CD4-positive, alpha-beta memory T cell (primary cell): ENCODE data around the gene COL21A1. TPM values are rescaled to one million over a fixed set of nuclear protein-coding genes. Genes with fewer than 3 reads are reported as not detected.

Experiments used
- CTCF ChIA-PET: fragments of 350-600 bp; sonication (Branson Sonifier 250); formaldehyde crosslinking; loops from one replicate; lab custom pipeline; 2021; ENCODE audit warnings: inconsistent platforms; ENCODE audit not compliant: partially characterized antibody; lab: Charles Lee
- POLR2A ChIA-PET: fragments of 350-600 bp; sonication (Branson Sonifier 250); formaldehyde crosslinking; loops from one replicate; lab custom pipeline; 2021; ENCODE audit not compliant: partially characterized antibody; lab: Charles Lee
- DNase-seq, 5 donors: peaks; one replicate each; pipeline versions ENCODE4 v3.0.0 to v3.0.0-alpha.2; 2020 to 2022; ENCODE audit warnings: mixed read lengths in 1 of 5
- H3K27ac ChIP-seq: one replicate; pipeline ENCODE4 v1.7.0; 2013; ENCODE audit warnings: low read depth, low read length
- H3K27me3 ChIP-seq: 2 replicates; pipeline ENCODE4 v1.7.0; 2013; ENCODE audit warnings: mild to moderate bottlenecking, low read length, moderate library complexity; ENCODE audit not compliant: insufficient read depth
- H3K36me3 ChIP-seq: 2 replicates; pipeline ENCODE4 v1.7.0; 2013; ENCODE audit warnings: mild to moderate bottlenecking, low read length, moderate library complexity; ENCODE audit not compliant: insufficient read depth
- H3K4me1 ChIP-seq: 2 replicates; pipeline ENCODE4 v1.7.0; 2013; ENCODE audit warnings: mild to moderate bottlenecking, low read length, moderate library complexity; ENCODE audit not compliant: insufficient read depth
- H3K4me3 ChIP-seq, 2 donors: one replicate each; pipeline ENCODE4 v1.7.0; 2013; ENCODE audit warnings: low read length in 2 of 2, mild to moderate bottlenecking in 1 of 2
- H3K9me3 ChIP-seq, 2 donors: one replicate each; pipeline ENCODE4 v1.7.0; 2013; ENCODE audit warnings: low read length in 2 of 2, control low read depth in 1 of 2; ENCODE audit not compliant: control insufficient read depth in 1 of 2
- H3K27ac Mint-ChIP-seq, 7 donors: one replicate each; pipeline ENCODE4 v1.8.0; 2020 to 2021; ENCODE audit warnings: mixed read lengths in 7 of 7, mild to moderate bottlenecking in 6 of 7, inconsistent platforms in 3 of 7, moderate library complexity in 3 of 7
- H3K27me3 Mint-ChIP-seq, 2 donors: one replicate each; pipeline ENCODE4 v1.8.0; 2020 to 2021; ENCODE audit warnings: mixed read lengths in 2 of 2
- H3K36me3 Mint-ChIP-seq, 2 donors: one replicate each; pipeline ENCODE4 v1.8.0; 2020 to 2021; ENCODE audit warnings: mixed read lengths in 2 of 2, inconsistent platforms in 1 of 2, mild to moderate bottlenecking in 1 of 2
- H3K4me1 Mint-ChIP-seq, 4 donors: one replicate each; pipeline ENCODE4 v1.8.0; 2020 to 2021; ENCODE audit warnings: mixed read lengths in 4 of 4, mild to moderate bottlenecking in 1 of 4
- H3K4me3 Mint-ChIP-seq, 8 donors: one replicate each; pipeline ENCODE4 v1.8.0; 2020 to 2021; ENCODE audit warnings: mixed read lengths in 8 of 8, mild to moderate bottlenecking in 7 of 8, moderate library complexity in 6 of 8, inconsistent platforms in 3 of 8
- H3K9me3 Mint-ChIP-seq, 8 donors: one replicate each; pipeline ENCODE4 v1.8.0; 2020 to 2021; ENCODE audit warnings: mixed read lengths in 8 of 8, mild to moderate bottlenecking in 5 of 8, inconsistent platforms in 3 of 8, moderate library complexity in 1 of 8
- intact Hi-C: fragments of 100-400 bp; cut with micrococcal nuclease; formaldehyde crosslinking; loops from one replicate; pipeline ENCODE4 v1.15.1; 2023
- polyA plus RNA-seq, 2 donors: library from polyadenylated mRNA; unstranded; fragments of 300-500 nt; fragmentation: Illumina TruSeq; gene quantifications; one replicate each; pipeline ENCODE4 v1.2.3, GENCODE V29; 2021
- total RNA-seq, 2 experiments: library from RNA; stranded (reverse); gene quantifications; one replicate each; pipeline ENCODE4 v1.2.3, GENCODE V29; 2021

COL21A1 gene
- total RNA-seq (not detected), polyA plus RNA-seq (not detected)

- ChIA-PET POLR2A (no interaction called here), CTCF (no interaction called here)
- H3K27ac Mint-ChIP-seq, result no peak within 1 kb of the TSS
- no peak within 1 kb of the TSS for H3K4me3 Mint-ChIP-seq
- H3K4me1 ChIP-seq, result no peaks in the 10 kb centered on the region
- DNase-seq, result no peak
- H3K9me3 Mint-ChIP-seq, result peaks cover 0 to 4% (median 0%) of the 10 kb centered on the region in 8 donors
- no peaks in the 10 kb centered on the region for H3K36me3 ChIP-seq
- no peaks in the 10 kb centered on the region for H3K9me3 ChIP-seq
- H3K27ac ChIP-seq, result no peak within 1 kb of the TSS
- no peaks in the 10 kb centered on the region for H3K36me3 Mint-ChIP-seq
- H3K4me1 Mint-ChIP-seq, result no peaks in the 10 kb centered on the region
- H3K27me3 Mint-ChIP-seq, result peaks cover 0 to 4% of the 10 kb centered on the region in 2 donors
- no peak within 1 kb of the TSS for H3K4me3 ChIP-seq
- intact Hi-C loops, result no loop called here
- H3K27me3 ChIP-seq, result no peaks in the 10 kb centered on the region
Observed at GRCh38 chr6:56246881-56247653, at the start of gene COL21A1. COL21A1 (minus strand) TSS chr6:56247580; CDS start chr6:56182618, 64,962 bp downstream.

GRCh38 chr6:56293781-56294180 is 46.4 kb upstream of the COL21A1 start:
- Histone ChIP-seq H3K4me3 (no peak overlapping the region), H3K36me3 (no peaks in the 10 kb centered on the region), H3K4me1 (no peaks in the 10 kb centered on the region), H3K27ac (no peak overlapping the region), H3K9me3 (no peaks in the 10 kb centered on the region), H3K27me3 (no peaks in the 10 kb centered on the region)
- Mint-ChIP-seq H3K27me3 (peaks cover 0 to 1% of the 10 kb centered on the region in 2 donors), H3K4me1 (no peaks in the 10 kb centered on the region), H3K4me3 (no peak overlapping the region), H3K36me3 (no peaks in the 10 kb centered on the region), H3K9me3 (peaks cover 0 to 3% (median 0%) of the 10 kb centered on the region in 8 donors), H3K27ac (no peak overlapping the region)
- CTCF ChIA-PET, result no interaction called here
- DNase-seq, result no peak
- POLR2A ChIA-PET, result no interaction called here
- intact Hi-C loops, result no loop called here

- ChIA-PET POLR2A (no interaction called here), CTCF (no interaction called here)
- H3K9me3 ChIP-seq, result no peaks in the 10 kb centered on the region
- no peak overlapping the region for H3K27ac ChIP-seq
- Mint-ChIP-seq H3K36me3 (no peaks in the 10 kb centered on the region), H3K27ac (no peak overlapping the region), H3K4me3 (no peak overlapping the region), H3K4me1 (no peaks in the 10 kb centered on the region), H3K27me3 (no peaks in the 10 kb centered on the region), H3K9me3 (peaks cover 0 to 2% (median 0%) of the 10 kb centered on the region in 8 donors)
- H3K27me3 ChIP-seq, result no peaks in the 10 kb centered on the region
- no peak for DNase-seq
- no peaks in the 10 kb centered on the region for H3K4me1 ChIP-seq
- no peaks in the 10 kb centered on the region for H3K36me3 ChIP-seq
- H3K4me3 ChIP-seq, result no peak overlapping the region
- intact Hi-C loops, result no loop called here
Observed at GRCh38 chr6:56292505-56293181, 45.3 kb upstream of the COL21A1 start.

- POLR2A ChIA-PET, result no interaction called here
- CTCF ChIA-PET, result no interaction called here
- intact Hi-C loops, result no loop called here
Observed at GRCh38 chr6:56291302-56291917, 44.0 kb upstream of the COL21A1 start.

GRCh38 chr6:56289721-56290120 is 42.3 kb upstream of the COL21A1 start:
- POLR2A ChIA-PET, result no interaction called here
- no peaks in the 10 kb centered on the region for H3K4me1 Mint-ChIP-seq
- Histone ChIP-seq H3K9me3 (no peaks in the 10 kb centered on the region), H3K27ac (no peak overlapping the region), H3K4me1 (no peaks in the 10 kb centered on the region), H3K4me3 (no peak overlapping the region), H3K36me3 (no peaks in the 10 kb centered on the region), H3K27me3 (no peaks in the 10 kb centered on the region)
- DNase-seq, result no peak
- H3K36me3 Mint-ChIP-seq, result no peaks in the 10 kb centered on the region
- H3K9me3 Mint-ChIP-seq, result peaks cover 0 to 2% (median 0%) of the 10 kb centered on the region in 8 donors
- CTCF ChIA-PET, result no interaction called here
- intact Hi-C loops, result no loop called here
- H3K27me3 Mint-ChIP-seq, result no peaks in the 10 kb centered on the region
- H3K27ac Mint-ChIP-seq, result no peak overlapping the region
- no peak overlapping the region for H3K4me3 Mint-ChIP-seq

More at GRCh38 chr6:56291302-56291917, 44.0 kb upstream of the COL21A1 start:
- Histone ChIP-seq H3K36me3 (no peaks in the 10 kb centered on the region), H3K4me1 (no peaks in the 10 kb centered on the region), H3K4me3 (no peak overlapping the region), H3K27me3 (no peaks in the 10 kb centered on the region), H3K9me3 (no peaks in the 10 kb centered on the region), H3K27ac (no peak overlapping the region)
- peaks cover 0 to 2% (median 0%) of the 10 kb centered on the region in 8 donors for H3K9me3 Mint-ChIP-seq
- no peak overlapping the region for H3K4me3 Mint-ChIP-seq
- no peaks in the 10 kb centered on the region for H3K4me1 Mint-ChIP-seq
- no peak overlapping the region for H3K27ac Mint-ChIP-seq
- no peak for DNase-seq
- no peaks in the 10 kb centered on the region for H3K27me3 Mint-ChIP-seq
- no peaks in the 10 kb centered on the region for H3K36me3 Mint-ChIP-seq

GRCh38 chr6:56288347-56288746 is 41.0 kb upstream of the COL21A1 start:
- CTCF ChIA-PET, result no interaction called here
- DNase-seq, result no peak
- no peaks in the 10 kb centered on the region for H3K4me1 ChIP-seq
- H3K27ac ChIP-seq, result no peak overlapping the region
- Mint-ChIP-seq H3K27me3 (no peaks in the 10 kb centered on the region), H3K9me3 (peaks cover 0 to 2% (median 0%) of the 10 kb centered on the region in 8 donors), H3K36me3 (no peaks in the 10 kb centered on the region), H3K4me3 (no peak overlapping the region), H3K4me1 (no peaks in the 10 kb centered on the region), H3K27ac (no peak overlapping the region)
- POLR2A ChIA-PET, result no interaction called here
- H3K4me3 ChIP-seq, result no peak overlapping the region
- no peaks in the 10 kb centered on the region for H3K9me3 ChIP-seq
- H3K36me3 ChIP-seq, result no peaks in the 10 kb centered on the region
- intact Hi-C loops, result no loop called here
- no peaks in the 10 kb centered on the region for H3K27me3 ChIP-seq

GRCh38 chr6:56282391-56282790 is 35.0 kb upstream of the COL21A1 start:
- no peaks in the 10 kb centered on the region for H3K36me3 ChIP-seq
- POLR2A ChIA-PET, result no interaction called here
- no peaks in the 10 kb centered on the region for H3K9me3 ChIP-seq
- DNase-seq, result no peak
- intact Hi-C loops, result no loop called here
- Mint-ChIP-seq H3K36me3 (no peaks in the 10 kb centered on the region), H3K4me1 (no peaks in the 10 kb centered on the region), H3K27ac (no peak overlapping the region), H3K9me3 (peaks cover 0 to 2% (median 0%) of the 10 kb centered on the region in 8 donors), H3K4me3 (no peak overlapping the region), H3K27me3 (no peaks in the 10 kb centered on the region)
- H3K27me3 ChIP-seq, result no peaks in the 10 kb centered on the region
- H3K4me3 ChIP-seq, result no peak overlapping the region
- no peaks in the 10 kb centered on the region for H3K4me1 ChIP-seq
- H3K27ac ChIP-seq, result no peak overlapping the region
- CTCF ChIA-PET, result no interaction called here
